ENCODE results near the gene LRRC52. TPM values are rescaled to one million over a fixed set of nuclear protein-coding genes. Genes with fewer than 3 reads are reported as not detected.

LRRC52 gene
- total RNA-seq, 1 experiment from 2014 or later, result not detected

DNA sequence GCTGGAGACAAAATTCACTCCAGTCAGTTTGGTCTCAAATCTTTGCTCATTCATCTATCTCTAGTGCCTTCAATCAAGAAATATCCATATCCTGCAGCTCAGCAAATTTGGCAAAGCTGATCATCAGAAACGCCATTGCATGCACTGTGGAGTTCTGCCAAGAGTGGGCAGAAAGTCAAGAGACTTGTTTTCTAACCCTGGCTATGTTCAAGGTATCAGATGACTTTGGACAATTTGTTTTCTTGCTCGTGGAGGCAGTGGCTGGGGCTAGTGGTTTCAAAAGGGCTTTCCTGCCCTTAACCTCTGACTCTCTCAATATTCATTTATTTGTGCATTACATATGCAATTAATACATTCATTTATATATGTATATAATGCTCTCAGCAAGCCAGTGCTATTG lies 12.8 kb upstream of the LRRC52 start:
- Histone ChIP-seq H3K27ac (ENCODE audit: low read length) (no peak overlapping the region), H3K4me3 (ENCODE audit: low read length) (no peak overlapping the region), H3K4me1 (ENCODE audit: low read length) (no peaks in the 10 kb centered on the region), H3K9ac (ENCODE audit: low read length) (no peak overlapping the region), H3K79me2 (ENCODE audit: low read length) (no peaks in the 10 kb centered on the region), H3K36me3 (ENCODE audit: insufficient read depth, low read length) (no peaks in the 10 kb centered on the region), H3K27me3 (ENCODE audit: low read length) (no peaks in the 10 kb centered on the region), H4K20me1 (ENCODE audit: insufficient read depth, low read depth, low read length) (no peaks in the 10 kb centered on the region), H2AFZ (ENCODE audit: low read length) (no peak overlapping the region), H3K4me2 (ENCODE audit: low read depth, low read length, poor library complexity, severe bottlenecking) (no peak overlapping the region), H3K9me3 (ENCODE audit: low read length) (no peaks in the 10 kb centered on the region), H3K9me2 (replicated peaks; ENCODE audit: insufficient read depth, low read length) (no peaks in the 10 kb centered on the region)
- no peak for DNase-seq

DNA sequence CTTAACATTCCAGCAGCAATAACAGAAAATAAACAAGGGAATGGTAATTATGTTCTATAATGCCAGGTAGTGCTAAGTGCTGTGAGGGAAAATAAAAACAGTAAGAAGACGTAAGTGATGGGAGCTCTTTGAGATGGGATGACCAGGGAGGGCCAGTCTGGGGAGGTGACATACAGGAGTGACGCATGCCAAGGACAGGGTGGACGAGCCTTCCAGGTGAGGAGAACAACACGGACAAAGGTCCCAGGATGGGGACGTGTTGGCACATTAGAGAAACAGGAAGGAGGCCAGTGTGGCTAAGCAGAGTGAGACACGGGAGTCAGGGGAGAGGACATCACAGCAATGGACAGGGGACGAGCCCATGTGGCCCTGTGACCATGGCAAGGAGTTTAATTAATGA lies 11.7 kb upstream of the LRRC52 start:
- Histone ChIP-seq H3K36me3 (ENCODE audit: insufficient read depth, low read length) (no peaks in the 10 kb centered on the region), H3K4me1 (ENCODE audit: low read length) (no peaks in the 10 kb centered on the region), H3K27ac (ENCODE audit: low read length) (no peak overlapping the region), H3K27me3 (ENCODE audit: low read length) (no peaks in the 10 kb centered on the region), H2AFZ (ENCODE audit: low read length) (no peak overlapping the region), H3K9ac (ENCODE audit: low read length) (no peak overlapping the region), H4K20me1 (ENCODE audit: insufficient read depth, low read depth, low read length) (no peaks in the 10 kb centered on the region), H3K4me3 (ENCODE audit: low read length) (no peak overlapping the region), H3K79me2 (ENCODE audit: low read length) (no peaks in the 10 kb centered on the region), H3K9me3 (ENCODE audit: low read length) (no peaks in the 10 kb centered on the region), H3K9me2 (replicated peaks; ENCODE audit: insufficient read depth, low read length) (no peaks in the 10 kb centered on the region), H3K4me2 (ENCODE audit: low read depth, low read length, poor library complexity, severe bottlenecking) (no peak overlapping the region)
- no peak for DNase-seq

DNA sequence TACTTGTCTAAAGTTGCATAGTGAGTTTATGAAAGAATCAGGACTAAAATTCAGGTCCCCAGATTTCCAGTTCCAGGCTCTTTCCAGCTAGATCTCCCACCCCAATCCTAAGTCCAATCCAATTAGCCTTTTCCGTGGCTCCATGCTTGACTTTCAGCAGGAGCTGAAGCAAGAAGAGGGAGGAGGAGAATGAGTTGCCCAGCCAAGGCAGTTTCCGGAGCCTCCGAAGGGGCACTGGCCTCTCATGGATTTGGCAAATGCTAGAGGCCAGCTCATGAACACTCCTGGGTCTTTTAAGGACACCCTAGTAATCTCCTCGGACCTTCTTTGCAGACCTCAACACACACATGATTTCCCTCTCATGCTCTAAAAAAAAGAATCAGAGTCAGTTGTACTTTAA lies 10.5 kb upstream of the LRRC52 start:
- Histone ChIP-seq H2AFZ (ENCODE audit: low read length) (no peak overlapping the region), H3K9ac (ENCODE audit: low read length) (no peak overlapping the region), H3K4me1 (ENCODE audit: low read length) (no peaks in the 10 kb centered on the region), H3K9me3 (ENCODE audit: low read length) (no peaks in the 10 kb centered on the region), H3K4me3 (ENCODE audit: low read length) (no peak overlapping the region), H3K4me2 (ENCODE audit: low read depth, low read length, poor library complexity, severe bottlenecking) (no peak overlapping the region), H3K79me2 (ENCODE audit: low read length) (no peaks in the 10 kb centered on the region), H4K20me1 (ENCODE audit: insufficient read depth, low read depth, low read length) (no peaks in the 10 kb centered on the region), H3K27me3 (ENCODE audit: low read length) (no peaks in the 10 kb centered on the region), H3K9me2 (replicated peaks; ENCODE audit: insufficient read depth, low read length) (no peaks in the 10 kb centered on the region), H3K27ac (ENCODE audit: low read length) (no peak overlapping the region), H3K36me3 (ENCODE audit: insufficient read depth, low read length) (no peaks in the 10 kb centered on the region)
- DNase-seq, result no peak

DNA sequence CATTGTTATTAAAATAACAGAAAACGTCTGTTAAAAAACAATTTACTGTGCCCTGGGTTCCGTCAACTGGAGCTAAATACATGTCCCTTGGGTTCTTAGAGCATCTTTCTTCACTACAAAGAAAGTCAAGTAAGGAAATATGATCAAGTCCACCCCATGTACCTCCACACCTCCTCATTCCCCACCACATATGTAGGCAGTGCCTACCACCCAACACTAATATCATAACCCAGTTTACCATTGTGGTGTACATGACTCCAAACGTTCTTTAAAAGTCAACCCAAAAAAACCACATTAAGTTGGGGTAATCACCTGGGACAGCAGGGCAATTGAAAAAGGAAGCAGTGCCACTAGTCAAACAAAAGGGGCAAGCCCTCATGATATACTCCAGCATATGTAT lies 7.8 kb upstream of the LRRC52 start:
- Histone ChIP-seq H3K9me2 (replicated peaks; ENCODE audit: insufficient read depth, low read length) (no peaks in the 10 kb centered on the region), H3K27me3 (ENCODE audit: low read length) (no peaks in the 10 kb centered on the region), H3K4me2 (ENCODE audit: low read depth, low read length, poor library complexity, severe bottlenecking) (no peak overlapping the region), H3K9me3 (ENCODE audit: low read length) (no peaks in the 10 kb centered on the region), H4K20me1 (ENCODE audit: insufficient read depth, low read depth, low read length) (no peaks in the 10 kb centered on the region), H2AFZ (ENCODE audit: low read length) (no peak overlapping the region), H3K36me3 (ENCODE audit: insufficient read depth, low read length) (no peaks in the 10 kb centered on the region), H3K4me3 (ENCODE audit: low read length) (no peak overlapping the region), H3K27ac (ENCODE audit: low read length) (no peak overlapping the region), H3K9ac (ENCODE audit: low read length) (no peak overlapping the region), H3K4me1 (ENCODE audit: low read length) (no peaks in the 10 kb centered on the region), H3K79me2 (ENCODE audit: low read length) (no peaks in the 10 kb centered on the region)
- no peak for DNase-seq

DNA sequence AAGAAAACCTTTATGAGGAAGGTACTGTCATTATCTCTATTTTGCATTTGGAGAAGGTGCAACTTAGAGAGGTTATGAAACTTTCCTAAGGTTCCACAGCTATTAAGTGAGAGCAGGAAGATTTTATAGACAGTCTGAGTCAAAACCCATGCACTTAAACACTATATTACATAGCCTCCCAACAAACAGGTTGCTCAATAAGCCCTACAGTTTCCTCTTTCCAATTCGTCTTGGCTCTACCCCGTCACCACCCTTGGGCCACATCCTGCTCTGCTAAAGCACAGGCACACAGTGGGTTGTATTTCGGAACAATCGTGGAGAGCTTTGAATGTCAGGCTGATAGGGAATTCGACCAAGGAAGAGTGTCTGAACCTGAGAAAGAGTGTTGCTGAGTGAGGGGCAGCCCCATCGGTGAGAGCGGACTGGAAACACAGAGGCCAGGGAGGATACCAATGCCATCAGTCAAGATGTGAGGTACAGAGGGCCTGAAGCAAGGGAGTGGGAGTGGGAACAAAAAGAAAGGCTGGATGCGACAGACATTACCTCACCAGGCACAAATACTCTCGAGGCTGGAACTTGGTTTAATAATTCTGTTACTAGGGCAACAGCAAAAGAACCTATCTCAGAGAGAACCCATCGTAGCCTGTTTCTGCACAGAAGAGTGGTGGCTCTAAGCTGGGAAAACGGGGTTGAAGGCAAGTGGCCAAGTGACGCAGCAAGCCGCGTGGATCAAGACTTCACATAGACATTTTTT lies 6.3 kb upstream of the LRRC52 start:
- Histone ChIP-seq H3K4me1 (ENCODE audit: low read length) (no peaks in the 10 kb centered on the region), H4K20me1 (ENCODE audit: insufficient read depth, low read depth, low read length) (no peaks in the 10 kb centered on the region), H3K9me3 (ENCODE audit: low read length) (no peaks in the 10 kb centered on the region), H3K9me2 (replicated peaks; ENCODE audit: insufficient read depth, low read length) (no peaks in the 10 kb centered on the region), H3K79me2 (ENCODE audit: low read length) (no peaks in the 10 kb centered on the region), H3K36me3 (ENCODE audit: insufficient read depth, low read length) (no peaks in the 10 kb centered on the region), H3K4me3 (ENCODE audit: low read length) (no peak overlapping the region), H3K9ac (ENCODE audit: low read length) (no peak overlapping the region), H2AFZ (ENCODE audit: low read length) (no peak overlapping the region), H3K4me2 (ENCODE audit: low read depth, low read length, poor library complexity, severe bottlenecking) (no peak overlapping the region), H3K27ac (ENCODE audit: low read length) (no peak overlapping the region), H3K27me3 (ENCODE audit: low read length) (no peaks in the 10 kb centered on the region)
- DNase-seq, result no peak

DNA sequence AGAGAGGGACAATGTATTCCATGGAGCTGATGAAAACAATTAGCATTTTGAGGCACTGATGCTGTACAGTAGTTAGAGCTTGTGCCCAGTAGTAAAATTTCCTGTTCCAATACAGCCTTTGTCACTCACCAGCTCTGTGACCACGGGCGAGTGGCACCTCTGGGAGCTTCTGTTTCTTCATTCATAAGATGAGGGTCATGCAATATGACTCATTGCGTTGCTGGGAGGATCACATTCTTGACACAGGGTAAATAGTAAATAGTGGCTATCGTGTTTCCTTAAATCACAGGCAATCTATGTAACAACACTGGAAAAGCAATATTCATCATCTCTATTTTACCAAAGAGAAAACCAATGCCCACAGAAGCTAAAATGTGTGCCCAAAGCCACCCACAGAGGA lies 4.5 kb upstream of the LRRC52 start:
- no peaks in the 10 kb centered on the region for H3K27me3 ChIP-seq (ENCODE audit: low read length)
- no peak overlapping the region for H3K4me3 ChIP-seq (ENCODE audit: low read length)
- no peak overlapping the region for H3K27ac ChIP-seq (ENCODE audit: low read length)
- no peak overlapping the region for H3K4me2 ChIP-seq (ENCODE audit: low read depth, low read length, poor library complexity, severe bottlenecking)
- no peak overlapping the region for H2AFZ ChIP-seq (ENCODE audit: low read length)
- no peaks in the 10 kb centered on the region for H3K79me2 ChIP-seq (ENCODE audit: low read length)
- H3K9ac ChIP-seq (ENCODE audit: low read length), result no peak overlapping the region
- no peaks in the 10 kb centered on the region for H3K36me3 ChIP-seq (ENCODE audit: insufficient read depth, low read length)
- no peaks in the 10 kb centered on the region for H3K9me2 ChIP-seq (replicated peaks; ENCODE audit: insufficient read depth, low read length)
- H3K4me1 ChIP-seq (ENCODE audit: low read length), result no peaks in the 10 kb centered on the region
- no peaks in the 10 kb centered on the region for H3K9me3 ChIP-seq (ENCODE audit: low read length)
- no peaks in the 10 kb centered on the region for H4K20me1 ChIP-seq (ENCODE audit: insufficient read depth, low read depth, low read length)
- no peak for DNase-seq

- no peaks in the 10 kb centered on the region for H3K27me3 ChIP-seq (ENCODE audit: low read length)
- no peak for DNase-seq
- H4K20me1 ChIP-seq (ENCODE audit: insufficient read depth, low read depth, low read length), result no peaks in the 10 kb centered on the region
- H3K36me3 ChIP-seq (ENCODE audit: insufficient read depth, low read length), result no peaks in the 10 kb centered on the region
- no peaks in the 10 kb centered on the region for H3K9me2 ChIP-seq (replicated peaks; ENCODE audit: insufficient read depth, low read length)
- no peak overlapping the region for H2AFZ ChIP-seq (ENCODE audit: low read length)
- H3K27ac ChIP-seq (ENCODE audit: low read length), result no peak overlapping the region
- no peaks in the 10 kb centered on the region for H3K79me2 ChIP-seq (ENCODE audit: low read length)
- H3K4me2 ChIP-seq (ENCODE audit: low read depth, low read length, poor library complexity, severe bottlenecking), result no peak overlapping the region
- H3K4me3 ChIP-seq (ENCODE audit: low read length), result no peak overlapping the region
- H3K9me3 ChIP-seq (ENCODE audit: low read length), result no peaks in the 10 kb centered on the region
- H3K4me1 ChIP-seq (ENCODE audit: low read length), result no peaks in the 10 kb centered on the region
- H3K9ac ChIP-seq (ENCODE audit: low read length), result no peak overlapping the region
These were observed 3.9 kb upstream of the LRRC52 start for GRCh38 chr1:165539908-165540307.

- Histone ChIP-seq H3K9ac (ENCODE audit: low read length) (no peak overlapping the region), H3K9me2 (replicated peaks; ENCODE audit: insufficient read depth, low read length) (no peaks in the 10 kb centered on the region), H3K79me2 (ENCODE audit: low read length) (no peaks in the 10 kb centered on the region), H3K4me2 (ENCODE audit: low read depth, low read length, poor library complexity, severe bottlenecking) (no peak overlapping the region), H3K27me3 (ENCODE audit: low read length) (no peaks in the 10 kb centered on the region), H2AFZ (ENCODE audit: low read length) (no peak overlapping the region), H3K27ac (ENCODE audit: low read length) (no peak overlapping the region), H3K4me1 (ENCODE audit: low read length) (no peaks in the 10 kb centered on the region), H3K36me3 (ENCODE audit: insufficient read depth, low read length) (no peaks in the 10 kb centered on the region), H4K20me1 (ENCODE audit: insufficient read depth, low read depth, low read length) (no peaks in the 10 kb centered on the region), H3K9me3 (ENCODE audit: low read length) (no peaks in the 10 kb centered on the region), H3K4me3 (ENCODE audit: low read length) (no peak overlapping the region)
- no peak for DNase-seq
These were observed 1.7 kb upstream of the LRRC52 start for GRCh38 chr1:165542015-165542631.

All from Karpas-422 (cell line).